ENCODE measurements around the gene PTGIS.

The PTGIS gene

GRCh38 chr20:49490689-49491088, 77.2 kb downstream of the PTGIS start:
- Histone ChIP-seq H3K27me3 (ENCODE audit: insufficient read depth, low read depth, severe bottlenecking) (no peaks in the 10 kb centered on the region), H3K9me3 (ENCODE audit: severe bottlenecking) (no peaks in the 10 kb centered on the region), H3K27ac (no peak overlapping the region), H3K4me3 (ENCODE audit: low read depth, low read length) (no peak overlapping the region), H3K36me3 (no peaks in the 10 kb centered on the region)
- DNase-seq, result no peak
- TF ChIP-seq CTCF (IDR thresholded peaks at IDR 0.05; ENCODE audit: low read depth, low read length), result no peak

- TF ChIP-seq CTCF (IDR thresholded peaks at IDR 0.05; ENCODE audit: low read depth, low read length), result no peak
- no peaks in the 10 kb centered on the region for H3K9me3 ChIP-seq (ENCODE audit: severe bottlenecking)
- DNase-seq, result no peak
- no peaks in the 10 kb centered on the region for H3K27me3 ChIP-seq (ENCODE audit: insufficient read depth, low read depth, severe bottlenecking)
- H3K27ac ChIP-seq, result no peak overlapping the region
- H3K36me3 ChIP-seq, result no peaks in the 10 kb centered on the region
- no peak overlapping the region for H3K4me3 ChIP-seq (ENCODE audit: low read depth, low read length)
Observed at GRCh38 chr20:49489688-49490087, 78.2 kb downstream of the PTGIS start.

GRCh38 chr20:49486064-49486463, 81.9 kb downstream of the PTGIS start:
- H3K9me3 ChIP-seq (ENCODE audit: severe bottlenecking), result no peaks in the 10 kb centered on the region
- H3K36me3 ChIP-seq, result peaks cover 11% of the 10 kb centered on the region
- H3K4me3 ChIP-seq (ENCODE audit: low read depth, low read length), result no peak overlapping the region
- H3K27me3 ChIP-seq (ENCODE audit: insufficient read depth, low read depth, severe bottlenecking), result no peaks in the 10 kb centered on the region
- DNase-seq, result no peak
- H3K27ac ChIP-seq, result no peak overlapping the region
- no peak for TF ChIP-seq CTCF (IDR thresholded peaks at IDR 0.05; ENCODE audit: low read depth, low read length)

- no peak for DNase-seq
- H3K9me3 ChIP-seq (ENCODE audit: severe bottlenecking), result no peaks in the 10 kb centered on the region
- H3K27me3 ChIP-seq (ENCODE audit: insufficient read depth, low read depth, severe bottlenecking), result no peaks in the 10 kb centered on the region
- no peak overlapping the region for H3K27ac ChIP-seq
- H3K4me3 ChIP-seq (ENCODE audit: low read depth, low read length), result no peak overlapping the region
- peaks cover 15% of the 10 kb centered on the region for H3K36me3 ChIP-seq
- no peak for TF ChIP-seq CTCF (IDR thresholded peaks at IDR 0.05; ENCODE audit: low read depth, low read length)
Observed at GRCh38 chr20:49485563-49485962, 82.4 kb downstream of the PTGIS start.

GRCh38 chr20:49484180-49485140, 83.5 kb downstream of the PTGIS start:
- peak; percentile 90 for TF ChIP-seq CTCF (IDR thresholded peaks at IDR 0.05; ENCODE audit: low read depth, low read length)
- no peaks in the 10 kb centered on the region for H3K27me3 ChIP-seq (ENCODE audit: insufficient read depth, low read depth, severe bottlenecking)
- peaks cover 17% of the 10 kb centered on the region for H3K36me3 ChIP-seq
- peak; percentile 91 for DNase-seq
- H3K27ac ChIP-seq, result peak overlapping the region; percentile 59
- peak overlapping the region; percentile 77 for H3K4me3 ChIP-seq (ENCODE audit: low read depth, low read length)
- H3K9me3 ChIP-seq (ENCODE audit: severe bottlenecking), result no peaks in the 10 kb centered on the region

Measured in WERI-Rb-1 (cell line).